HEK293 (cell line): Measurements from ENCODE around the gene CPEB3.

Experiments used
- BCL11B ChIP-seq: fragments of 450-650 bp; formaldehyde crosslinking; IDR thresholded peaks from 2 replicates; pipeline ENCODE4 v1.5.1; 2016; ENCODE audit warnings: low read depth, missing biosample characterization, missing genetic modification characterization
- EGR2 ChIP-seq: fragments of 450-650 bp; formaldehyde crosslinking; IDR thresholded peaks from 2 replicates; pipeline ENCODE4 v1.5.1; 2016; ENCODE audit warnings: low read depth, missing biosample characterization, missing genetic modification characterization
- INSM2 ChIP-seq: fragments of 450-650 bp; formaldehyde crosslinking; IDR thresholded peaks from 2 replicates; pipeline ENCODE4 v1.5.1; 2016; ENCODE audit warnings: missing biosample characterization, missing genetic modification characterization
- KLF7 ChIP-seq: fragments of 450-650 bp; formaldehyde crosslinking; IDR thresholded peaks from 2 replicates; pipeline ENCODE4 v1.5.1; 2016; ENCODE audit warnings: missing biosample characterization, missing genetic modification characterization, borderline replicate concordance
- KLF8 ChIP-seq: fragments of 450-650 bp; formaldehyde crosslinking; IDR thresholded peaks from 2 replicates; pipeline ENCODE4 v1.5.1; 2016; ENCODE audit warnings: missing biosample characterization, missing genetic modification characterization
- REPIN1 ChIP-seq: fragments of 450-650 bp; formaldehyde crosslinking; IDR thresholded peaks from 2 replicates; pipeline ENCODE4 v1.5.1; 2017; ENCODE audit warnings: missing biosample characterization, missing genetic modification characterization, low read depth
- REST ChIP-seq: fragments of 450-650 bp; formaldehyde crosslinking; IDR thresholded peaks from 2 replicates; pipeline ENCODE4 v1.5.1; 2016; ENCODE audit warnings: missing biosample characterization, missing genetic modification characterization
- SP2 ChIP-seq: fragments of 450-650 bp; formaldehyde crosslinking; IDR thresholded peaks from 2 replicates; pipeline ENCODE4 v1.5.1; 2016; ENCODE audit warnings: missing biosample characterization, missing genetic modification characterization
- SP3 ChIP-seq: fragments of 450-650 bp; formaldehyde crosslinking; IDR thresholded peaks from 2 replicates; pipeline ENCODE4 v1.5.1; 2016; ENCODE audit warnings: missing biosample characterization, missing genetic modification characterization
- SP7 ChIP-seq: fragments of 450-650 bp; formaldehyde crosslinking; IDR thresholded peaks from 2 replicates; pipeline ENCODE4 v1.5.1; 2016; ENCODE audit warnings: missing biosample characterization, missing genetic modification characterization
- YY1 ChIP-seq: fragments of 450-650 bp; formaldehyde crosslinking; IDR thresholded peaks from 2 replicates; pipeline ENCODE4 v1.5.1; 2018; ENCODE audit warnings: missing biosample characterization, missing genetic modification characterization
- ZBTB48 ChIP-seq: fragments of 450-650 bp; formaldehyde crosslinking; IDR thresholded peaks from 2 replicates; pipeline ENCODE4 v1.5.1; 2016; ENCODE audit warnings: missing biosample characterization, missing genetic modification characterization
- ZFHX2 ChIP-seq: fragments of 450-650 bp; formaldehyde crosslinking; conservative IDR thresholded peaks from 2 replicates; pipeline ENCODE4 v1.5.1; 2016; ENCODE audit warnings: missing biosample characterization, missing genetic modification characterization
- ZFP37 ChIP-seq: fragments of 450-650 bp; formaldehyde crosslinking; IDR thresholded peaks from 2 replicates; pipeline ENCODE4 v1.5.1; 2016; ENCODE audit warnings: missing biosample characterization, missing genetic modification characterization
- ZIC2 ChIP-seq: fragments of 450-650 bp; formaldehyde crosslinking; IDR thresholded peaks from 2 replicates; pipeline ENCODE4 v1.5.1; 2016; ENCODE audit warnings: missing biosample characterization, missing genetic modification characterization
- ZNF114 ChIP-seq: fragments of 450-650 bp; formaldehyde crosslinking; IDR thresholded peaks from 2 replicates; pipeline ENCODE4 v1.5.0; 2017; ENCODE audit warnings: missing biosample characterization, missing genetic modification characterization
- ZNF121 ChIP-seq: fragments of 450-650 bp; formaldehyde crosslinking; IDR thresholded peaks from 2 replicates; pipeline ENCODE4 v1.5.1; 2016; ENCODE audit warnings: missing biosample characterization, missing genetic modification characterization
- ZNF335 ChIP-seq: fragments of 450-650 bp; formaldehyde crosslinking; conservative IDR thresholded peaks from 2 replicates; pipeline ENCODE4 v1.5.1; 2016; ENCODE audit warnings: missing biosample characterization, missing genetic modification characterization
- ZNF394 ChIP-seq: fragments of 450-650 bp; formaldehyde crosslinking; IDR thresholded peaks from 2 replicates; pipeline ENCODE4 v1.5.1; 2016; ENCODE audit warnings: missing biosample characterization, missing genetic modification characterization, mild to moderate bottlenecking, moderate library complexity, borderline replicate concordance
- ZNF423 ChIP-seq: fragments of 450-650 bp; formaldehyde crosslinking; IDR thresholded peaks from 2 replicates; pipeline ENCODE4 v1.5.1; 2016; ENCODE audit warnings: missing biosample characterization, missing genetic modification characterization
- ZNF501 ChIP-seq: fragments of 450-650 bp; formaldehyde crosslinking; IDR thresholded peaks from 2 replicates; pipeline ENCODE4 v1.5.1; 2016; ENCODE audit warnings: missing biosample characterization, missing genetic modification characterization
- ZNF596 ChIP-seq: fragments of 450-650 bp; IDR thresholded peaks from 2 replicates; pipeline ENCODE4 v1.5.0; 2018; ENCODE audit warnings: missing biosample characterization, mild to moderate bottlenecking, missing genetic modification characterization, moderate library complexity
- ZNF600 ChIP-seq: fragments of 450-650 bp; formaldehyde crosslinking; IDR thresholded peaks from 2 replicates; pipeline ENCODE4 v1.5.1; 2016; ENCODE audit warnings: missing biosample characterization, missing genetic modification characterization
- ZNF768 ChIP-seq: fragments of 450-650 bp; formaldehyde crosslinking; IDR thresholded peaks from 2 replicates; pipeline ENCODE4 v1.5.1; 2018; ENCODE audit warnings: missing biosample characterization, mild to moderate bottlenecking, missing genetic modification characterization
- ZNF777 ChIP-seq: fragments of 450-650 bp; formaldehyde crosslinking; IDR thresholded peaks from 2 replicates; pipeline ENCODE4 v1.5.1; 2017; ENCODE audit warnings: missing biosample characterization, missing genetic modification characterization, borderline replicate concordance
- TF ChIP-seq, protein P1 (sequence below): fragments of 450-650 bp; formaldehyde crosslinking; conservative IDR thresholded peaks from 2 replicates; pipeline ENCODE4 v1.5.1; 2016; ENCODE audit warnings: low read depth, missing biosample characterization, missing genetic modification characterization
- TF ChIP-seq, protein P2 (sequence below): fragments of 450-650 bp; formaldehyde crosslinking; IDR thresholded peaks from 2 replicates; pipeline ENCODE4 v1.5.1; 2017; ENCODE audit warnings: missing biosample characterization, mild to moderate bottlenecking, missing genetic modification characterization, moderate library complexity
- TF ChIP-seq, protein P3 (sequence below): fragments of 450-650 bp; formaldehyde crosslinking; IDR thresholded peaks from 2 replicates; pipeline ENCODE4 v1.5.1; 2016; ENCODE audit warnings: missing biosample characterization, missing genetic modification characterization

Gene CPEB3

DNA sequence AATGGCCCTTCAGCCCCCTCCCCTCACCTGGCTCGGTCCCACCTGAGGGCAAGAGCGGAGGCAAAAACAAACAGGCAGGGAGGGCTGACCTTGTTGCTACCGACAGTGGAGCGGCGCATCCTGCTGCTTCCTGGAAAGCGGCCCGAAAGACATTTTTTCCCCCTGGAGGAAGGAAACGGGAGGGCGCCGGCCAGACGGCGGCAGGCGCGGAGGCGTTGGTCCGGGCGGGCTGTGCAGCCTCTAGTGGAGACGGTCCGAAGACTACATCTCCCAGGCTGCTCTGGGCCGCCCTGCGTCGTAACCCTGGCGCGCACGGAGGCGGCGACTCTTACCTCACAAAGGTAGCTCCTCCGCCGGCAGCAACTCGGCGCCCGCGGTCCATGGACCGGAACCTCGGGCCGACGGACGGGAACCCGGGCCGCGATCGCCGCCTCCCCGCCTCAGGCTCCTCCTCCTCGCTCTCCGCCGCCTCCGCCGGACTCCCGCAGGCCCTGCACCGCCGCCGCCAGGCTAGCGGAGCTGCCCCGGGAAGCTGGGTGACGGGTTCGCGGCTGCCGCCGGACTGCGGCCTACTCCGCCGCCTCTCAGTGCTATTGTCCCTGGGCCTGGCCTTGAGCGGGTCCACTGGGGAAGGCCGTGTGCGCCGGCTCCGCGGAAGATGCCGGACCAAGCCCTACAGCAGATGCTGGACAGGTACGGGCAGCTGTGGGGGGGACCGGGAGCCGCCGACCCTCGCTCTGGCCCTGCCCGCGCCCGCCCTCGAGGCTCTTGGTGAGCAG is at the start of gene CPEB3, which contains the start of gene MARCHF5 (continued):
- TF ChIP-seq ZNF596 (tag by site-specific recombination) (peak; percentile 3), ZNF501 (tag by site-specific recombination) (peak; percentile 36; the same call in 1 of the 2 replicates), ZIC2 (tag by site-specific recombination) (peak; percentile 50; the same call in 1 of the 2 replicates), KLF7 (tag by site-specific recombination) (no peak), REPIN1 (tag by site-specific recombination) (no peak), SP7 (tag by site-specific recombination) (peak; percentile 44; the same call in 1 of the 2 replicates), KLF8 (tag by site-specific recombination) (peak; percentile 72), SP2 (peak; percentile 54), REST (peak; percentile 84), ZNF394 (peak; percentile 5; the same call in 1 of the 2 replicates), ZFHX2 (tag by site-specific recombination) (peak; percentile 79; the same call in 1 of the 2 replicates), ZNF121 (tag by site-specific recombination) (0 out of 2 replicates have a peak, but pooled peaks have one; percentile 22), SP3 (tag by site-specific recombination) (peak; percentile 89), YY1 (tag by site-specific recombination) (0 out of 2 replicates have a peak, but pooled peaks have one; percentile 31), ZBTB48 (tag by site-specific recombination) (0 out of 2 replicates have a peak, but pooled peaks have one; percentile 11), ZNF114 (no peak), INSM2 (tag by site-specific recombination) (no peak), ZNF777 (tag by site-specific recombination) (peak; percentile 74; the same call in 1 of the 2 replicates), BCL11B (peak; percentile 13; the same call in 1 of the 2 replicates), ZNF600 (peak; percentile 77), ZNF335 (tag by site-specific recombination) (peak; percentile 99), ZFP37 (0 out of 2 replicates have a peak, but pooled peaks have one; percentile 18), ZNF423 (0 out of 2 replicates have a peak, but pooled peaks have one; percentile 40), ZNF768 (tag by site-specific recombination) (peak; percentile 43; the same call in 1 of the 2 replicates), EGR2 (tag by site-specific recombination) (peak; percentile 72)
- TF ChIP-seq, protein P1, sequence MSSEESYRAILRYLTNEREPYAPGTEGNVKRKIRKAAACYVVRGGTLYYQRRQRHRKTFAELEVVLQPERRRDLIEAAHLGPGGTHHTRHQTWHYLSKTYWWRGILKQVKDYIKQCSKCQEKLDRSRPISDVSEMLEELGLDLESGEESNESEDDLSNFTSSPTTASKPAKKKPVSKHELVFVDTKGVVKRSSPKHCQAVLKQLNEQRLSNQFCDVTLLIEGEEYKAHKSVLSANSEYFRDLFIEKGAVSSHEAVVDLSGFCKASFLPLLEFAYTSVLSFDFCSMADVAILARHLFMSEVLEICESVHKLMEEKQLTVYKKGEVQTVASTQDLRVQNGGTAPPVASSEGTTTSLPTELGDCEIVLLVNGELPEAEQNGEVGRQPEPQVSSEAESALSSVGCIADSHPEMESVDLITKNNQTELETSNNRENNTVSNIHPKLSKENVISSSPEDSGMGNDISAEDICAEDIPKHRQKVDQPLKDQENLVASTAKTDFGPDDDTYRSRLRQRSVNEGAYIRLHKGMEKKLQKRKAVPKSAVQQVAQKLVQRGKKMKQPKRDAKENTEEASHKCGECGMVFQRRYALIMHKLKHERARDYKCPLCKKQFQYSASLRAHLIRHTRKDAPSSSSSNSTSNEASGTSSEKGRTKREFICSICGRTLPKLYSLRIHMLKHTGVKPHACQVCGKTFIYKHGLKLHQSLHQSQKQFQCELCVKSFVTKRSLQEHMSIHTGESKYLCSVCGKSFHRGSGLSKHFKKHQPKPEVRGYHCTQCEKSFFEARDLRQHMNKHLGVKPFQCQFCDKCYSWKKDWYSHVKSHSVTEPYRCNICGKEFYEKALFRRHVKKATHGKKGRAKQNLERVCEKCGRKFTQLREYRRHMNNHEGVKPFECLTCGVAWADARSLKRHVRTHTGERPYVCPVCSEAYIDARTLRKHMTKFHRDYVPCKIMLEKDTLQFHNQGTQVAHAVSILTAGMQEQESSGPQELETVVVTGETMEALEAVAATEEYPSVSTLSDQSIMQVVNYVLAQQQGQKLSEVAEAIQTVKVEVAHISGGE (tag by site-specific recombination) = peak; percentile 96
- TF ChIP-seq, protein P2, sequence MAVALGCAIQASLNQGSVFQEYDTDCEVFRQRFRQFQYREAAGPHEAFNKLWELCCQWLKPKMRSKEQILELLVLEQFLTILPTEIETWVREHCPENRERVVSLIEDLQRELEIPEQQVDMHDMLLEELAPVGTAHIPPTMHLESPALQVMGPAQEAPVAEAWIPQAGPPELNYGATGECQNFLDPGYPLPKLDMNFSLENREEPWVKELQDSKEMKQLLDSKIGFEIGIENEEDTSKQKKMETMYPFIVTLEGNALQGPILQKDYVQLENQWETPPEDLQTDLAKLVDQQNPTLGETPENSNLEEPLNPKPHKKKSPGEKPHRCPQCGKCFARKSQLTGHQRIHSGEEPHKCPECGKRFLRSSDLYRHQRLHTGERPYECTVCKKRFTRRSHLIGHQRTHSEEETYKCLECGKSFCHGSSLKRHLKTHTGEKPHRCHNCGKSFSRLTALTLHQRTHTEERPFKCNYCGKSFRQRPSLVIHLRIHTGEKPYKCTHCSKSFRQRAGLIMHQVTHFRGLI = peak; percentile 43
- TF ChIP-seq, protein P3, sequence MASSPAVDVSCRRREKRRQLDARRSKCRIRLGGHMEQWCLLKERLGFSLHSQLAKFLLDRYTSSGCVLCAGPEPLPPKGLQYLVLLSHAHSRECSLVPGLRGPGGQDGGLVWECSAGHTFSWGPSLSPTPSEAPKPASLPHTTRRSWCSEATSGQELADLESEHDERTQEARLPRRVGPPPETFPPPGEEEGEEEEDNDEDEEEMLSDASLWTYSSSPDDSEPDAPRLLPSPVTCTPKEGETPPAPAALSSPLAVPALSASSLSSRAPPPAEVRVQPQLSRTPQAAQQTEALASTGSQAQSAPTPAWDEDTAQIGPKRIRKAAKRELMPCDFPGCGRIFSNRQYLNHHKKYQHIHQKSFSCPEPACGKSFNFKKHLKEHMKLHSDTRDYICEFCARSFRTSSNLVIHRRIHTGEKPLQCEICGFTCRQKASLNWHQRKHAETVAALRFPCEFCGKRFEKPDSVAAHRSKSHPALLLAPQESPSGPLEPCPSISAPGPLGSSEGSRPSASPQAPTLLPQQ (tag by site-specific recombination) = peak; percentile 40; the same call in 1 of the 2 replicates
